Breast epithelium (tissue), 4 donors: Measurements from ENCODE around the gene GLRA3. TPM values are rescaled to one million over a fixed set of nuclear protein-coding genes. Genes with fewer than 3 reads are reported as not detected.

Experiments used
- DNase-seq, 2 donors: peaks; one replicate each; pipeline ENCODE4 v3.0.0-alpha.2; 2019; ENCODE audit warnings: low spot score in 2 of 2
- H3K27ac ChIP-seq, 2 donors: fragments of 200-600 bp; sonication (generic) in 1 of 2; one replicate each; pipeline ENCODE4 v1.5.1; 2016 to 2019; ENCODE audit warnings: mild to moderate bottlenecking in 1 of 2
- H3K27me3 ChIP-seq, 2 donors: fragments of 200-600 bp; sonication (generic) in 1 of 2; one replicate each; pipeline versions ENCODE4 v1.5.1 to v1.6.0; 2017 to 2019; ENCODE audit warnings: control low read depth in 1 of 2, mild to moderate bottlenecking in 1 of 2
- H3K36me3 ChIP-seq: fragments of 200-600 bp; one replicate; pipeline ENCODE4 v1.5.1; 2019
- H3K4me1 ChIP-seq, 2 donors: fragments of 200-600 bp; sonication (generic); one replicate each; pipeline ENCODE4 v1.5.1; 2016 to 2019; ENCODE audit warnings: control low read depth in 1 of 2
- H3K4me3 ChIP-seq, 3 donors: fragments of 200-600 bp; sonication (generic); 1 replicate in 2 of 3; 2 replicates in 1 of 3; pipeline ENCODE4 v1.5.1; 2016 to 2019; ENCODE audit warnings: mild to moderate bottlenecking in 3 of 3, moderate library complexity in 2 of 3
- H3K9me3 ChIP-seq, 2 donors: fragments of 200-600 bp; sonication (generic) in 1 of 2; one replicate each; pipeline ENCODE4 v1.5.1; 2016 to 2019; ENCODE audit warnings: control low read depth in 1 of 2
- CTCF ChIP-seq, 3 donors: fragments of 450-650 bp; IDR thresholded peaks; one replicate each; pipeline ENCODE4 v1.5.1; 2016 to 2017; ENCODE audit warnings: antibody characterized with exemption in 3 of 3, mild to moderate bottlenecking in 3 of 3, moderate library complexity in 3 of 3
- POLR2A ChIP-seq: fragments of 450-650 bp; IDR thresholded peaks from one replicate; pipeline ENCODE4 v1.6.1; 2016; ENCODE audit warnings: antibody characterized with exemption, mild to moderate bottlenecking, moderate library complexity
- POLR2AphosphoS5 ChIP-seq, 3 donors: sonication (generic); formaldehyde crosslinking; IDR thresholded peaks; one replicate each; pipeline ENCODE4 v1.6.1; 2017; ENCODE audit warnings: antibody characterized with exemption in 3 of 3
- intact Hi-C: fragments of 100-400 bp; cut with DNase I; formaldehyde crosslinking; loops from one replicate; pipeline ENCODE4 v1.15.1; 2023; ENCODE audit warnings: low total_unique reads
- total RNA-seq, 3 donors: library from RNA; depleted of rRNA; stranded (reverse); fragments of >200 nt; gene quantifications; one replicate each; pipeline ENCODE4 v1.1.0, GENCODE V29; 2016

GLRA3 gene
- total RNA-seq, 3 donors from 2014 or later, result 0.16 to 54.7 (median 9.1) TPM

GRCh38 chr4:174749091-174749490 is 80.0 kb downstream of the GLRA3 start:
- DNase-seq, result no peak
- Histone ChIP-seq H3K9me3 (peaks cover 0 to 5% of the 10 kb centered on the region in 2 donors), H3K4me1 (no peaks in the 10 kb centered on the region), H3K36me3 (no peaks in the 10 kb centered on the region), H3K27me3 (no peaks in the 10 kb centered on the region), H3K4me3 (no peak overlapping the region), H3K27ac (no peak overlapping the region)
- no peak for TF ChIP-seq CTCF (IDR thresholded peaks at IDR 0.05)
- no peak for TF ChIP-seq POLR2AphosphoS5 (IDR thresholded peaks at IDR 0.05)
- intact Hi-C loops, result no loop called here

GRCh38 chr4:174746710-174747109 is 82.3 kb downstream of the GLRA3 start:
- TF ChIP-seq POLR2A, result no peak
- TF ChIP-seq POLR2AphosphoS5 (IDR thresholded peaks at IDR 0.05), result no peak
- no peak for TF ChIP-seq CTCF (IDR thresholded peaks at IDR 0.05)
- Histone ChIP-seq H3K27me3 (no peaks in the 10 kb centered on the region), H3K4me1 (no peaks in the 10 kb centered on the region), H3K27ac (no peak overlapping the region), H3K4me3 (no peak overlapping the region), H3K36me3 (no peaks in the 10 kb centered on the region), H3K9me3 (peaks cover 0 to 5% of the 10 kb centered on the region in 2 donors)
- intact Hi-C loops, result no loop called here
- DNase-seq, result no peak

- no peaks in the 10 kb centered on the region for H3K4me1 ChIP-seq
- TF ChIP-seq CTCF (IDR thresholded peaks at IDR 0.05) (no peak), POLR2AphosphoS5 (IDR thresholded peaks at IDR 0.05) (no peak), POLR2A (no peak)
- intact Hi-C loops, result no loop called here
- no peak for DNase-seq
- no peak overlapping the region for H3K27ac ChIP-seq
- H3K4me3 ChIP-seq, result no peak overlapping the region
- H3K36me3 ChIP-seq, result no peaks in the 10 kb centered on the region
- H3K27me3 ChIP-seq, result no peaks in the 10 kb centered on the region
- peaks cover 0 to 5% of the 10 kb centered on the region in 2 donors for H3K9me3 ChIP-seq
Measured at GRCh38 chr4:174742561-174742960, 86.5 kb downstream of the GLRA3 start.

- H3K27ac ChIP-seq, result no peak overlapping the region
- no peaks in the 10 kb centered on the region for H3K36me3 ChIP-seq
- no peak for TF ChIP-seq CTCF (IDR thresholded peaks at IDR 0.05)
- TF ChIP-seq POLR2A, result no peak
- no peak for TF ChIP-seq POLR2AphosphoS5 (IDR thresholded peaks at IDR 0.05)
- no peaks in the 10 kb centered on the region for H3K9me3 ChIP-seq
- intact Hi-C loops, result no loop called here
- no peak for DNase-seq
- no peaks in the 10 kb centered on the region for H3K27me3 ChIP-seq
- H3K4me1 ChIP-seq, result no peaks in the 10 kb centered on the region
- no peak overlapping the region for H3K4me3 ChIP-seq
Measured at GRCh38 chr4:174739576-174739975, 89.5 kb downstream of the GLRA3 start.

- H3K36me3 ChIP-seq, result no peaks in the 10 kb centered on the region
- no peak overlapping the region for H3K27ac ChIP-seq
- no peak for DNase-seq
- no peaks in the 10 kb centered on the region for H3K27me3 ChIP-seq
- H3K4me3 ChIP-seq, result no peak overlapping the region
- TF ChIP-seq POLR2AphosphoS5 (IDR thresholded peaks at IDR 0.05) (no peak), POLR2A (no peak), CTCF (IDR thresholded peaks at IDR 0.05) (no peak)
- intact Hi-C loops, result no loop called here
- H3K9me3 ChIP-seq, result no peaks in the 10 kb centered on the region
- no peaks in the 10 kb centered on the region for H3K4me1 ChIP-seq
Measured at GRCh38 chr4:174734181-174734580, 94.9 kb downstream of the GLRA3 start.
